Hepatocyte (in vitro differentiated cells): ENCODE results near the gene KRTAP1-3. TPM values are rescaled to one million over a fixed set of nuclear protein-coding genes. Genes with fewer than 3 reads are reported as not detected.

Experiments
- DNase-seq: peaks from one replicate; pipeline ENCODE4 v3.0.0-alpha.2; 2016; ENCODE audit warnings: low spot score
- H2AFZ ChIP-seq: fragments of 200-600 bp; sonication (generic); 2 replicates; pipeline ENCODE4 v1.6.0; 2016; ENCODE audit warnings: antibody characterized with exemption, mild to moderate bottlenecking
- H3K27ac ChIP-seq: fragments of 200-600 bp; sonication (generic); 2 replicates; pipeline ENCODE4 v1.5.1; 2016; ENCODE audit warnings: mild to moderate bottlenecking
- H3K27me3 ChIP-seq: fragments of 200-600 bp; sonication (generic); 2 replicates; pipeline ENCODE4 v1.6.1; 2016
- H3K36me3 ChIP-seq: fragments of 200-600 bp; sonication (generic); replicated peaks from 2 replicates; pipeline ENCODE4 v1.5.1; 2016; ENCODE audit warnings: low read depth; ENCODE audit not compliant: insufficient read depth
- H3K4me1 ChIP-seq: fragments of 200-600 bp; sonication (generic); 2 replicates; pipeline ENCODE4 v1.5.1; 2016; ENCODE audit warnings: mild to moderate bottlenecking, moderate library complexity; ENCODE audit not compliant: insufficient read depth
- H3K4me2 ChIP-seq: fragments of 200-600 bp; sonication (generic); 2 replicates; pipeline ENCODE4 v1.6.0; 2016
- H3K4me3 ChIP-seq: fragments of 200-600 bp; sonication (generic); 2 replicates; pipeline ENCODE4 v1.5.1; 2016; ENCODE audit warnings: mild to moderate bottlenecking
- H3K79me2 ChIP-seq: fragments of 200-600 bp; sonication (generic); 2 replicates; pipeline ENCODE4 v1.6.0; 2017; ENCODE audit warnings: mild to moderate bottlenecking
- H3K9me2 ChIP-seq: fragments of 200-600 bp; sonication (generic); replicated peaks from 2 replicates; pipeline ENCODE4 v1.6.0; 2017; ENCODE audit warnings: mild to moderate bottlenecking; ENCODE audit not compliant: insufficient read depth
- H3K9me3 ChIP-seq: fragments of 200-600 bp; sonication (generic); 2 replicates; pipeline ENCODE4 v1.5.1; 2016; ENCODE audit warnings: low read depth, mild to moderate bottlenecking
- H4K20me1 ChIP-seq: fragments of 200-600 bp; sonication (generic); 2 replicates; pipeline ENCODE4 v1.6.0; 2016; ENCODE audit warnings: mild to moderate bottlenecking; ENCODE audit not compliant: insufficient read depth, poor library complexity, severe bottlenecking
- EZH2 ChIP-seq: fragments of 200-600 bp; sonication (generic); IDR thresholded peaks from 2 replicates; pipeline ENCODE4 v1.6.1; 2016; ENCODE audit warnings: antibody characterized with exemption, mild to moderate bottlenecking, borderline replicate concordance
- EZH2phosphoT487 ChIP-seq: fragments of 200-600 bp; sonication (generic); IDR thresholded peaks from one replicate; pipeline ENCODE4 v1.6.1; 2018; ENCODE audit warnings: antibody characterized with exemption, mild to moderate bottlenecking, low read depth, moderate library complexity; ENCODE audit not compliant: unreplicated experiment, severe bottlenecking
- WGBS: methylation state at CpG from one replicate; pipeline ENCODE4 v1.1.6; 2016; ENCODE audit warnings: low lambda C conversion rate; ENCODE audit errors: missing lambda C conversion rate; 5-methylcytosine and 5-hydroxymethylcytosine counted together
- polyA plus RNA-seq: library from polyadenylated mRNA; unstranded; fragments of >200 nt; fragmentation: Nextera tagmentation; extraction: Ambion mirVana; gene quantifications from 2 replicates; pipeline ENCODE4 v1.2.1, GENCODE V29; 2016
- total RNA-seq: library from RNA; depleted of rRNA; stranded (reverse); fragments of >200 nt; gene quantifications from 2 replicates; pipeline ENCODE4 v1.2.3, GENCODE V29; 2014
- TF ChIP-seq, protein P1 (sequence below): fragments of 200-600 bp; sonication (generic); IDR thresholded peaks from 2 replicates; pipeline ENCODE4 v1.5.1; 2016; ENCODE audit warnings: antibody characterized with exemption, mild to moderate bottlenecking; ENCODE audit not compliant: poor library complexity

The KRTAP1-3 gene
- total and polyA plus RNA-seq, 2 experiments from 2014 or later: not detected

DNA sequence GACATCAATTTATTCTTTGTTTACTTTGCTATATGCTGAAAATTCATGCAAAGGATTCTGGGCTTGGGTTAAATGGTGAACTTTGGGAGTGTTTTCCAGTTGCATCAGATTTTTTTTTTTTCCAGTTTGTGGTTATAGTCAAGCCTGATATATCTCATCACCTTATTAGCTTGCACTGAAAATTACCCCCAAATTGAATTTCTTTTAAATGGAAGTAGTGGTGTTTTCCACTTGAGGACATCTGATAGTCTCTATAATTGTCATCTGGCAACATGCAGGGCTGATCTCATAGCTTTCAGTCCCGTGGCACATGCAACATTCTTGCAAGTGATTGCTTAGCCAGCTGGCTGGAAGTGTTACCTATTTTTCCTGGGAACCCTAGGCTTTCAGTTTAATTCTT lies 21.1 kb downstream of the KRTAP1-3 start:
- Histone ChIP-seq H3K4me2 (no peak overlapping the region), H3K27me3 (no peaks in the 10 kb centered on the region), H3K79me2 (no peaks in the 10 kb centered on the region), H3K27ac (no peak overlapping the region), H4K20me1 (no peaks in the 10 kb centered on the region), H3K36me3 (no peaks in the 10 kb centered on the region), H3K4me1 (peaks cover 6% of the 10 kb centered on the region), H3K4me3 (no peak overlapping the region), H3K9me2 (no peaks in the 10 kb centered on the region), H3K9me3 (no peaks in the 10 kb centered on the region), H2AFZ (no peak overlapping the region)
- peak; percentile 9 for DNase-seq
- TF ChIP-seq EZH2phosphoT487: no peak
- TF ChIP-seq, protein P1, sequence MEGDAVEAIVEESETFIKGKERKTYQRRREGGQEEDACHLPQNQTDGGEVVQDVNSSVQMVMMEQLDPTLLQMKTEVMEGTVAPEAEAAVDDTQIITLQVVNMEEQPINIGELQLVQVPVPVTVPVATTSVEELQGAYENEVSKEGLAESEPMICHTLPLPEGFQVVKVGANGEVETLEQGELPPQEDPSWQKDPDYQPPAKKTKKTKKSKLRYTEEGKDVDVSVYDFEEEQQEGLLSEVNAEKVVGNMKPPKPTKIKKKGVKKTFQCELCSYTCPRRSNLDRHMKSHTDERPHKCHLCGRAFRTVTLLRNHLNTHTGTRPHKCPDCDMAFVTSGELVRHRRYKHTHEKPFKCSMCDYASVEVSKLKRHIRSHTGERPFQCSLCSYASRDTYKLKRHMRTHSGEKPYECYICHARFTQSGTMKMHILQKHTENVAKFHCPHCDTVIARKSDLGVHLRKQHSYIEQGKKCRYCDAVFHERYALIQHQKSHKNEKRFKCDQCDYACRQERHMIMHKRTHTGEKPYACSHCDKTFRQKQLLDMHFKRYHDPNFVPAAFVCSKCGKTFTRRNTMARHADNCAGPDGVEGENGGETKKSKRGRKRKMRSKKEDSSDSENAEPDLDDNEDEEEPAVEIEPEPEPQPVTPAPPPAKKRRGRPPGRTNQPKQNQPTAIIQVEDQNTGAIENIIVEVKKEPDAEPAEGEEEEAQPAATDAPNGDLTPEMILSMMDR: no peak
- no peak for TF ChIP-seq EZH2
- WGBS: 50% methylated on average over 1 of the region's 1 CpG

DNA sequence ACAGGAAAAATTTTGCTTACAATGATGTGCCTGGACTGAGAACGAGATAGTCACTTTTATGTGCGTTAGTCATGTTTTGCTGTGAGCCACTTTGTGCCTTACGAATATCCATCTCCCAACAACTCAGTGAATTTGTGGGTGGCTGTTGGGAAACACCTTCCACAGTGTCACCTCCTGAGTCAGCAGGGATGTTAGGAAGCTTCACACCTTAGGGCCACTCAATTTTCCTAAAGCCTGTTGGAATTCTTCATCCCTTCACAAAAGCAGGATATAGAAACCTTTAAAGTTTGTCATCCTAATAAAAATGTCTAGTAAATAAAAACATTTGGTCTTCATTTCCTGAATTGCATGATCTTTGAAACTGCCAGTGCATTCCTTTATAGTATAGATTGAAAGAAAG lies 21.5 kb downstream of the KRTAP1-3 start:
- Histone ChIP-seq H3K4me3 (no peak overlapping the region), H3K9me3 (no peaks in the 10 kb centered on the region), H3K4me1 (peaks cover 6% of the 10 kb centered on the region), H4K20me1 (no peaks in the 10 kb centered on the region), H3K9me2 (no peaks in the 10 kb centered on the region), H3K36me3 (no peaks in the 10 kb centered on the region), H3K27me3 (no peaks in the 10 kb centered on the region), H3K27ac (no peak overlapping the region), H3K4me2 (no peak overlapping the region), H2AFZ (no peak overlapping the region), H3K79me2 (no peaks in the 10 kb centered on the region)
- WGBS: 54% methylated on average over 3 of the region's 3 CpGs
- DNase-seq: no peak
- TF ChIP-seq EZH2phosphoT487: no peak

DNA sequence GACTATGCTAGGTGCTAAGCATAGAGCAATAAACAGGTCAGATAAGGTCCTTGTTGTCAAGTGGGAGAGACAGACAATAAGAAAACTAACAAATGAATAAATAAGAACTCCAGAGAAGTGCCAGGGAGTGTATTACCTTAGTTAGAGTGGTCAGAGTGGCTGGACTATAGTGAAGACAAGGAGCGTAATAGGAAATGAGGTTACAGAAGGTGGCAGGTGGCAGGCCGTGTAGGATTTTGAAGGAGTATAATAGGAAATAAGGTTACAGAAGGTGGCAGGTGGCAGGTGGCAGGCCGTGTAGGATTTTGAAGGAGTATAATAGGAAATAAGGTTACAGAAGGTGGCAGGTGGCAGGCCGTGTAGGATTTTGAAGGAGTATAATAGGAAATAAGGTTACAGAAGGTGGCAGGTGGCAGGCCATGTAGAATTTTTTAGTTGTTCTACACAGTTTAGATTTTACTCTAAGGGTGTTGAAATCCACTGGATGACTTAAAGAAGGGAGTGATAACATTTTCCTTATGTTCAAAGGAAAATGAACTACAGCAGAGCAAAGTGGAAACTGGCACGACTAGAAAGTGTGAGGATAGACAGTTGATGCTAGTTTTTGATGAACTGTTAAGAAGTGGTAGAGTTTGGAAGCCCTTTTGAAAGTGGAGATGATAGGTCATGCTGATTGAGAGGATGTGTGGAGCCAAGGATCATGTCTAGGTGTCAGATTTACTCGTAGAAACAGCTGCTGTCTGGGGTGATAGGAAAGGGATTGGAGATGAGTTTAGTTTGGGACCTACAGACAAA lies 22.2 kb downstream of the KRTAP1-3 start:
- WGBS: 85% methylated on average over 6 of the region's 6 CpGs
- Histone ChIP-seq H2AFZ (no peak overlapping the region), H3K9me2 (no peaks in the 10 kb centered on the region), H3K4me3 (no peak overlapping the region), H3K9me3 (no peaks in the 10 kb centered on the region), H4K20me1 (no peaks in the 10 kb centered on the region), H3K27me3 (no peaks in the 10 kb centered on the region), H3K4me1 (peaks cover 6% of the 10 kb centered on the region), H3K27ac (no peak overlapping the region), H3K79me2 (no peaks in the 10 kb centered on the region), H3K4me2 (no peak overlapping the region), H3K36me3 (no peaks in the 10 kb centered on the region)
- TF ChIP-seq, protein P1: no peak
- no peak for DNase-seq

DNA sequence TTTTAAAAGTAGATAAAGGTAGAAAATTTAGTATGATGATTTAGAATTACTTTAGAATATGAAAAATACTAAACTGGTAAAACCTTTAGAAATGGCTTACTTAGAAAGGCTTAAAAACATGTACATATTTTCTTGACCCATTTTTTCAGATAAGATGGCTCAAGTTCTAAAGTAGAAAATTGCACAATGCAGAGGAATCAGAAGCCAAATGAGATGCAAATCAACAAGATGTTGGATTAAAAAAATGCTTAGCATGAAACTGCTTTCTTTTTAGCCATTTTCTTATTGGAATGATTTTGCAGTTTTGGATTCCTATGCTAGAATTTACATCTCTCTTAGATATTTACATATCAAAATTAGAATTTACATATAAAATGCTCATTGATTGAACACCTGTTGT lies 24.2 kb downstream of the KRTAP1-3 start:
- no peak overlapping the region for H3K4me2 ChIP-seq
- H3K4me3 ChIP-seq: no peak overlapping the region
- no peaks in the 10 kb centered on the region for H3K36me3 ChIP-seq
- H3K27me3 ChIP-seq: no peaks in the 10 kb centered on the region
- no peak overlapping the region for H2AFZ ChIP-seq
- no peaks in the 10 kb centered on the region for H4K20me1 ChIP-seq
- no peaks in the 10 kb centered on the region for H3K79me2 ChIP-seq
- H3K9me2 ChIP-seq: no peaks in the 10 kb centered on the region
- H3K4me1 ChIP-seq: peaks cover 6% of the 10 kb centered on the region
- TF ChIP-seq EZH2: no peak
- TF ChIP-seq EZH2phosphoT487: no peak
- TF ChIP-seq, protein P1: no peak
- no peak overlapping the region for H3K27ac ChIP-seq
- no peak for DNase-seq
- no peaks in the 10 kb centered on the region for H3K9me3 ChIP-seq
